Activated CD4-positive, alpha-beta T cell treated with anti-CD3 and anti-CD28 coated beads for 4 hours (primary cell): ENCODE results near the gene FXYD6.
A peak's percentile ranks its signal among the peaks of the same experiment; 100 is the strongest.

Experiments
- DNase-seq, 2 donors: peaks; one replicate each; pipeline ENCODE4 v3.0.0-alpha.2; 2020

FXYD6 gene

DNA sequence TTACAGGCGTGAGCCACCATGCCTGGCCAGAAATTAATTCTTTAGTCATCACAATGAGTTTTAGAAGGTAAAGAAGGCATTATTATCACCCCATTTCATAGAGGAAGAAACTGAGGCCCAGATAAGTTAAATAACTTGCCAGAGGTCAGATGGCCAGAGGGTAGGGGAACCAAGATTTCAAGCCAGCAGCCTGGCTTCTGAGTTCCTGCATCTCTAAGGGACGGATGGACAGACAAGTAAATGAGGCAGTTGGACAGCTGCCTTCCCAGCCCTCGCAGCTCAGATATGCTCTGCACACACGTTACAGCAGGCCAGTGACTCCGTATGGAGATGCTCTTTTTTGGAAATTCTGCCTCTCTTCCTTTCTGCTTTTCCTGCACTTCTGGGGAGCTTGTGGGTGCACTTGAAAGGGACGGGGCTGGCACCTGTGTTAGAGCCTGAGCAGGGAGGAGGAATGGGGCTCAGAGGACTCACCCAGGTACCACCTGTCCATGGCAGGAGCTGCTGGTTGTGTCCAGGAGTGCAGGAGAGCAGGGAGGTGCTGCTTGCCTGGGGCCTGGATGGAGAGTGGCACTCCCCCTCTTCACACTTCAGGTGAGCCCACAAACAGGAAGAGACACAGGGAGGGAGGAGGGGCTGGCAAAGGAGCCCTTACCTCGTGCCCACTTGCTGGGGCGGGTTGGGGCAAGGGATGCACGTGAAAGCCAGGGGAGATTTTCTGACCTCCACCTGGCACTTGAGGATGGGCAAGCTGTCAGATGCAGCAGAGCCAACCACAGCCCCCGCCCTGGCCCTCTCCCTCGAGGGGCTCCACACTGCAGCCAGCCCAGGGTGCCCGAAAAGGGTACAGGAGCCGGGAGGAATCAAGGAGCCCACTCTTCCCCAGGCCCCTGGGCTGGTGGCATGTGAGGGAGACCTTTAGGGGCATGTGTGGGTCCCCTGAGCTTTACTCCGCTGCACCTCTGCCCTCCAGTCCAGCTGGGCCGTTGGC is 48.6 kb downstream of the FXYD6 start:
- DNase-seq, result no peak

DNA sequence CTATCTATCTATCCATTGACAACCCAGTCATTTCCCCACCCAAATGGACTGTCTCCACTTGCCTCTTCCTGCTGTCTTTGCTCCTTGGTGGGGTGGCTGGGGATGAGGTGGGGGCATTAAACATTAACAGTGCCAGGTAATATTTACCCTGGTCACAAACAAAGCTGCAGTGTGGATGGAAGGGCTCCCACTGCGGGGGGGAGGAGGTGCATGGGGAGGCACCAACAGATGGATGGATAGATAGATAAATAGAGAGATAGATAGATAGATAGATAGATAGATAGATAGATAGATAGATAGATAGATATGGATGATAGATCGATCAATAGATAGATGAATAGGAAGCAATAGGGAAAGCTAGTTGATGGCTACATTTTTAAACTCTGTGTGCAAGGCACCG is 49.6 kb downstream of the FXYD6 start:
- no peak for DNase-seq

DNA sequence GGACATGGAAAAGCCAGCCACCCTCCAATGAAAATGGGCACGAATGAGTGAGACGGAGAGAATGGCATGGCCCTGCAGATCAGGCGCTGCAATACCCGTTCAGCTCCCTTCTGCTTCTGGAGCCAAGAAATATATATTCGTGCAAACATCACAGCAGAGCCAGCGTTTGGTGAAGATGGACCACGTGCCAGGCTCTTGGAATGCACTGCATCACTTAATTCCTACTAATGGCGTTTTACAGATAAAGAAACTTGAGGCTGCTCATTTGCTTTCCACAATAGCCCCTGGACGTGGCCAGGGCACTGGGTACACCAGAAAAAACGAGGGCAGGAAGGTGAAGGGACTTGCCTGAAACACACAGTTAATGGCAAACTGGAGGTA is 50.3 kb downstream of the FXYD6 start:
- no peak for DNase-seq

DNA sequence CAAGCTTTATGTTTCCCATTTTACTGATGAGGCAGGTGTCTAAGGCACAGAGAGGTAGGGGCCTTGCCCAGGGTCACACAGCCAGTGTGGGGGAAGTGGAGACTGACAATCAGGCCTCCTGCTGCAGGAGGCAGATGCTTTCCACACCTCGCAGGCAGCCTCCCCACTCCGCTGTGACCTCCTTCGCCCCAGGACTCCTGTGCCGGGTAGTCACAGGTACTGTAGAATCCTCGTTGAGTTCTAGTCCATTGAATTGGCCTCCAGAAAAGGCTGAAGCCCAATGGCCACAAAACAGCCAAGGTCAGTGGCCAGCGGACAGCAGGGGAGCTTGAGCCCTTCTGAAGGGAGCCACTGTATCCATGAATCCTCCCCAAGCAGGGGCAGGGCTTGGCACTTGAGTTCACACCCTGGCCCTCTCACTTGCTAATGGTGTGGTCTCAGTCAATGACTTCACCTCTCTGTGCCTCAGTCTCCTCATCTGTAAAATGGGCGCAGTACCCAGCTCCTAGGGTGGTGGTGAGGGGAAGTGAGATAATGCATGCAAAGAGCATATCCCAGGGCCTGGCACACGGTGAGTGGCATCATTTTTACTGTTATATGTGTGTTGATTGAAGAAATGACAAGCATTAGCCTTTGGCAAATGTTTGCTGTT is 50.8 kb downstream of the FXYD6 start:
- no peak for DNase-seq

GRCh38 chr11:117824571-117825537 is 51.6 kb downstream of the FXYD6 start, which contains the start of gene FXYD2:
Gene FXYD2 (minus strand): TSS chr11:117824744. CDS start chr11:117824678, 66 bp downstream.
- no peak for DNase-seq

DNA sequence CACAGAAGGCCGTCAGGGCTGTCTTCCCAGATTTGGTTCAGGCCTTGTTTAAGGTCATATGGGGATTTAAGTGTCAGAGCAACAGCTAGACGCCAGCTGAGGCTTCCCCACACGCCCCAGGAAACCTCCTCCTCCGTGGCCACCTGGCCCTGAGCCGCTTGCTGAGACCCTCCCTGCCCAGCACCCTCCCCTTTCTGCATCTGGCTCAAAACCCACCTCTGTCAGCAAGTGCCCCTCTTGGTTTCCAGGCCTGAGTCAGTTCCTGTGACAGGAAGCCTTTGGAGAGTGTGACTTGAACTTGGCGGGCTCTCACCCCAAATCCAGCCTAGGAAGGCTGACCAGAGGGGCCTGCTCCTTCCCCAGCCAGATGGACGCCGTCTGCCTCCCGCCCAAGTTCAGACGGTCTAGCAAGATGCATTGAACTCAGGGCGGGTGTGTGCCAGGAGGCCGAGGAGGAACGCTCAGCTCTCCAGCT is 52.5 kb downstream of the FXYD6 start:
- DNase-seq, result no peak

- peak; percentile 38 to 54 for DNase-seq
These were observed 53.0 kb downstream of the FXYD6 start for GRCh38 chr11:117823294-117823945.

GRCh38 chr11:117822074-117823033 is 54.1 kb downstream of the FXYD6 start:
- peak; percentile 47 to 58 for DNase-seq

DNA sequence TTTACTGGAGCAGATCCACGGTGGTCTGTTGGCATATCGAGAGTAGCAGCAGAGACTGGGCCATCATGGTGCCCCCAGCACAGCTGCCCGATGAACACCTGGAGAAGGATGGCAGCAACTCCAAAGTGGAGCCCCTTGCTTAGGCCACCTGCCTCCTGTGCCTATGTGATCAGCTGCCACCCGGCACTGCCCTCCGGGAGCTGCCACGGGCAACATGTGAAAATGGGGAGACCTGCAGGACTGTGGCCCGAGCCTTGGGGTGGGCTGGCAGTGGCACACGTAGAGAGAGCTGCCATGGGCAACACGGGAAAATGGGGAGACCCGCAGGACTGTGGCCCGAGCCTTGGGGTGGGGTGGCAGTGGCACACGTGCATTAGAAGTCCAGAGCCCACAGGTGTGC is 55.0 kb downstream of the FXYD6 start:
- DNase-seq, result no peak

- no peak for DNase-seq
These were observed 55.9 kb downstream of the FXYD6 start for GRCh38 chr11:117820516-117820915.

GRCh38 chr11:117820071-117820470 is 56.4 kb downstream of the FXYD6 start:
- no peak for DNase-seq

- DNase-seq, result no peak
These were observed 57.1 kb downstream of the FXYD6 start for GRCh38 chr11:117819096-117820040.

DNA sequence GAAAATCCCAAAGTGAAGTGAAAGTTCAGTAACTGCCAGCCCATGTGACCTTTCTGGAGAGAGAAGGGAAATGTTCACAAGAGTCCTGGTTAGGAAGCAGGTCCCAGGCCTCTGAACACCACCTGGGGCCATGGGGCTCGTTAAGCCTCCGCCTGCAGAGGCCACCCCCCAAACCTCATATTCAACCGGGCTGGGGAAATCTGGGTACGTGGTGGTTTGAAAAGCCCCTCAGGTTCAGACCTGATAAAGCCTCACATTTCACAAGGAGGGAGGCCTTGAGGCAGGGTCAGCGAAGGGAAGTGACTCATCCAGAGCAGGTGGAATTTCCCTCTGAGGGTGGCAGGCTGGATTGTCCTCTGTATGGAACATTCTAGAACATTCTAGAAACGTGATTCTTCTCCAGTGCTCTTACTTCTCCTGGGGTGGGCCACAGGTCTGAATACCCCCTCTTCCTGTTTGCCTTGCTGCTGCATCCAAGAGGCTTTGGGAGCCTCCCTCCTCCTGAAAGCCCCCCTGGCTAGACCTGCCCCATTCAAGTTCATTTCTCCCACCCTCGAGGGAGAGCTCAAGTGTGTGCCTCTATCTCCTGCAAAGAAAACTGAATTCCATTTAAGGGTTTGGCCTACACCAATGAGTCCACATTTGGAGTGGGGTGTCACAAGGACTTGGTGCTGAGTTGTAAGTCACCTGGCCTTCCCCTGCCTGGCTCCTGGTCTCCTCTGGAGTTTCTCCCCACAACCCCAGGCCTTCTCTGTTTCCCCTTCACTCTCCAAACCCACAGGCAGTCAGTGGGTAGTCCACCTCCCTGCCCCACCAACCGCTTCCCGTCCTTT is 58.2 kb downstream of the FXYD6 start:
- DNase-seq, result peak; percentile 46 to 67

GRCh38 chr11:117817368-117818040 is 59.0 kb downstream of the FXYD6 start:
- peak; percentile 80 to 90 for DNase-seq

DNA sequence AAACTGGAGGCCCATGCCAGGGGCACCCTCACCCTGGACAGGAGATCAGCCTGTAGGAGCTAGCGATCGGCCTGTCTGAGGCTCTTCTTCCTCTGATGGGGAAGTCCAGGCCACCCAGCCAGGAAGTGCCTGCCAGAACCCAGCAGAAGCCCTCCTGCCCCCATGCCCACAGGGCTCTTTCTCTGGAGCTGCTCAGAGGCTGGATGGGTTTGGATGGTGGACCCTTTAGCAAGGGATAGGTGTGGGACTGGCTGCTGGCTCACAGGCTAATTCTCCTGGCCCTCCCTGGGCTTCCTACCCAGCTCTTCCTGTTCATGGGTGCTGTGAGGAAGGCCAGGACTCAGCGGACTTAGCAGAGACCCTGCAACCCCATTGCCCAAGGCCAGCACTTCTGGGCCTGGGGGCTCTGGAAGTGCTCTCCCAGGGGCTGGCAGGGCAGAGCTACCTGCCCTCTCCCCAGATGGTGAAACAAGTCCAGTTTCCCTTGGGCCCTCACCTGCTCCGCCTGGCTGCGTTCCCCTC is 59.6 kb downstream of the FXYD6 start:
- DNase-seq, result no peak

- no peak for DNase-seq
These were observed 60.2 kb downstream of the FXYD6 start for GRCh38 chr11:117816151-117816741.

- peak; percentile 69 to 76 for DNase-seq
These were observed 61.1 kb downstream of the FXYD6 start for GRCh38 chr11:117815262-117815803.
